ENCODE results near the gene SHC2. TPM values are rescaled to one million over a fixed set of nuclear protein-coding genes. Genes with fewer than 3 reads are reported as not detected.

SHC2 gene
- polyA plus RNA-seq, 1 of the 3 experiments (the other 2 are of a cell fraction): 0.64 TPM

- ChIA-PET POLR2A (no interaction called here), CTCF (no interaction called here)
- Histone ChIP-seq H3K4me3 (ENCODE audit: low read depth in 2 of 2, low read length in 1 of 2) (no peak overlapping the region), H3K9ac (no peak overlapping the region), H3F3A (replicated peaks; ENCODE audit: insufficient read depth) (no peaks in the 10 kb centered on the region), H4K20me1 (ENCODE audit: insufficient read depth) (no peaks in the 10 kb centered on the region), H3K4me2 (no peak overlapping the region), H3K36me3 (replicated peaks in 1 of 2; ENCODE audit: control insufficient read depth in 1 of 2, insufficient read depth in 2 of 2, low read length in 1 of 2) (no peaks in the 10 kb centered on the region), H3K27me3 (ENCODE audit: insufficient read depth) (no peaks in the 10 kb centered on the region), H3K9me3 (no peaks in the 10 kb centered on the region), H3K9me2 (no peaks in the 10 kb centered on the region), H2AFZ (ENCODE audit: low read depth) (no peak overlapping the region), H3K4me1 (ENCODE audit: control insufficient read depth in 1 of 2, insufficient read depth in 2 of 2, low read depth in 1 of 2, low read length in 1 of 2) (no peaks in the 10 kb centered on the region), H3K79me2 (ENCODE audit: insufficient read depth) (no peaks in the 10 kb centered on the region), H3K27ac (ENCODE audit: low read depth in 2 of 2, low read length in 1 of 2) (no peak overlapping the region)
- WGBS (ENCODE audit: low lambda C conversion rate): 81% methylated on average over 33 of the region's 48 CpGs
- no peak for TF ChIP-seq FOXM1 (IDR thresholded peaks at IDR 0.05; ENCODE audit: low read depth)
- no peak for TF ChIP-seq EZH2phosphoT487 (IDR thresholded peaks at IDR 0.05; ENCODE audit: borderline replicate concordance, low read depth)
- no peak for TF ChIP-seq MAX (IDR thresholded peaks at IDR 0.05; ENCODE audit: low read depth)
- no peak for DNase-seq
These were observed 20.2 kb downstream of the SHC2 start for GRCh38 chr19:440391-441212.

- Histone ChIP-seq H4K20me1 (ENCODE audit: insufficient read depth) (no peaks in the 10 kb centered on the region), H3K27me3 (ENCODE audit: insufficient read depth) (no peaks in the 10 kb centered on the region), H3K27ac (ENCODE audit: low read depth in 2 of 2, low read length in 1 of 2) (no peak overlapping the region), H3K4me2 (no peak overlapping the region), H3K4me1 (ENCODE audit: control insufficient read depth in 1 of 2, insufficient read depth in 2 of 2, low read depth in 1 of 2, low read length in 1 of 2) (no peaks in the 10 kb centered on the region), H3K9me3 (no peaks in the 10 kb centered on the region), H2AFZ (ENCODE audit: low read depth) (no peak overlapping the region), H3K79me2 (ENCODE audit: insufficient read depth) (no peaks in the 10 kb centered on the region), H3F3A (replicated peaks; ENCODE audit: insufficient read depth) (no peaks in the 10 kb centered on the region), H3K36me3 (replicated peaks in 1 of 2; ENCODE audit: control insufficient read depth in 1 of 2, insufficient read depth in 2 of 2, low read length in 1 of 2) (no peaks in the 10 kb centered on the region), H3K9ac (no peak overlapping the region), H3K4me3 (ENCODE audit: low read depth in 2 of 2, low read length in 1 of 2) (no peak overlapping the region), H3K9me2 (no peaks in the 10 kb centered on the region)
- TF ChIP-seq MEF2A (IDR thresholded peaks at IDR 0.05; ENCODE audit: borderline replicate concordance, low read depth): no peak
- 84% methylated on average over 19 of the region's 27 CpGs for WGBS (ENCODE audit: low lambda C conversion rate)
- POLR2A ChIA-PET: interaction anchor here (0.6 kb wide), 1 partner anchor 526 kb away, joined by 3 read pairs; no protein-coding TSS in a partner anchor
- CTCF ChIA-PET: no interaction called here
- no peak for DNase-seq
These were observed 21.5 kb downstream of the SHC2 start for GRCh38 chr19:439167-439900.

GRCh38 chr19:438416-438958, 22.3 kb downstream of the SHC2 start:
- H3F3A ChIP-seq (replicated peaks; ENCODE audit: insufficient read depth): no peaks in the 10 kb centered on the region
- DNase-seq: no peak
- no peaks in the 10 kb centered on the region for H4K20me1 ChIP-seq (ENCODE audit: insufficient read depth)
- H3K9me3 ChIP-seq: no peaks in the 10 kb centered on the region
- no peak overlapping the region for H3K4me3 ChIP-seq (ENCODE audit: low read depth in 2 of 2, low read length in 1 of 2)
- no peaks in the 10 kb centered on the region for H3K9me2 ChIP-seq
- ChIA-PET POLR2A (interaction anchor here (0.6 kb wide), 2 partner anchors 61 to 527 kb away, joined by 3 read pairs; no protein-coding TSS in a partner anchor), CTCF (no interaction called here)
- H3K36me3 ChIP-seq (replicated peaks in 1 of 2; ENCODE audit: control insufficient read depth in 1 of 2, insufficient read depth in 2 of 2, low read length in 1 of 2): no peaks in the 10 kb centered on the region
- no peak overlapping the region for H2AFZ ChIP-seq (ENCODE audit: low read depth)
- no peaks in the 10 kb centered on the region for H3K27me3 ChIP-seq (ENCODE audit: insufficient read depth)
- no peak overlapping the region for H3K4me2 ChIP-seq
- 60% methylated on average over 14 of the region's 29 CpGs for WGBS (ENCODE audit: low lambda C conversion rate)
- no peaks in the 10 kb centered on the region for H3K79me2 ChIP-seq (ENCODE audit: insufficient read depth)
- H3K9ac ChIP-seq: no peak overlapping the region
- no peak overlapping the region for H3K27ac ChIP-seq (ENCODE audit: low read depth in 2 of 2, low read length in 1 of 2)
- H3K4me1 ChIP-seq (ENCODE audit: control insufficient read depth in 1 of 2, insufficient read depth in 2 of 2, low read depth in 1 of 2, low read length in 1 of 2): no peaks in the 10 kb centered on the region
- TF ChIP-seq EP300 (IDR thresholded peaks at IDR 0.05; ENCODE audit: borderline replicate concordance in 1 of 2, low read depth in 1 of 2, low read length in 1 of 2) (no peak), ELF1 (IDR thresholded peaks at IDR 0.05) (no peak), MEF2A (IDR thresholded peaks at IDR 0.05; ENCODE audit: borderline replicate concordance, low read depth) (no peak), MXI1 (IDR thresholded peaks at IDR 0.05; ENCODE audit: low read depth, low read length) (no peak), USF1 (IDR thresholded peaks at IDR 0.05; ENCODE audit: borderline replicate concordance, low read depth) (no peak), ZBTB33 (IDR thresholded peaks at IDR 0.05; ENCODE audit: borderline replicate concordance, low read depth) (no peak), CHD2 (IDR thresholded peaks at IDR 0.05; ENCODE audit: low read length, partially characterized antibody) (no peak), EZH2phosphoT487 (IDR thresholded peaks at IDR 0.05; ENCODE audit: borderline replicate concordance, low read depth) (no peak), RXRA (IDR thresholded peaks at IDR 0.05; ENCODE audit: borderline replicate concordance, low read depth) (no peak), TCF12 (IDR thresholded peaks at IDR 0.05) (no peak), SIN3A (IDR thresholded peaks at IDR 0.05; ENCODE audit: borderline replicate concordance, low read depth, low read length) (no peak), POLR2AphosphoS5 (IDR thresholded peaks at IDR 0.05; ENCODE audit: low read depth, low read length) (no peak), JUND (IDR thresholded peaks at IDR 0.05) (no peak), MAX (IDR thresholded peaks at IDR 0.05; ENCODE audit: low read depth) (no peak), RCOR1 (IDR thresholded peaks at IDR 0.05; ENCODE audit: low read length) (no peak), RFX5 (IDR thresholded peaks at IDR 0.05; ENCODE audit: low read length) (no peak)
